Chondrocyte (in vitro differentiated cells): ENCODE results near the gene TMEM164. TPM values are rescaled to one million over a fixed set of nuclear protein-coding genes. Genes with fewer than 3 reads are reported as not detected.
A peak's percentile ranks its signal among the peaks of the same experiment; 100 is the strongest.

Source experiments
- DNase-seq: peaks from one replicate; pipeline ENCODE4 v3.0.0; 2021; ENCODE audit warnings: mixed read lengths, low spot score
- H3K27ac Mint-ChIP-seq: one replicate; pipeline ENCODE4 v1.8.0; 2021; ENCODE audit warnings: mild to moderate bottlenecking, moderate library complexity, mixed read lengths; ENCODE audit not compliant: unreplicated experiment
- H3K27me3 Mint-ChIP-seq: 2 replicates; pipeline ENCODE4 v1.8.0; 2021; ENCODE audit warnings: low read depth, mixed read lengths
- H3K36me3 Mint-ChIP-seq: 2 replicates; pipeline ENCODE4 v1.8.0; 2021; ENCODE audit warnings: low read depth, mixed read lengths
- H3K4me1 Mint-ChIP-seq: 2 replicates; pipeline ENCODE4 v1.8.0; 2021; ENCODE audit warnings: low read depth, mild to moderate bottlenecking, mixed read lengths
- H3K4me3 Mint-ChIP-seq: one replicate; pipeline ENCODE4 v1.8.0; 2021; ENCODE audit warnings: mild to moderate bottlenecking, moderate library complexity, mixed read lengths; ENCODE audit not compliant: unreplicated experiment
- H3K9me3 Mint-ChIP-seq: 2 replicates; pipeline ENCODE4 v1.8.0; 2021; ENCODE audit warnings: low read depth, mixed read lengths
- CTCF ChIP-seq: fragments of 200-600 bp; sonication (generic); IDR thresholded peaks from 2 replicates; pipeline ENCODE4 v1.5.0; 2021; ENCODE audit warnings: antibody characterized with exemption, mild to moderate bottlenecking, moderate library complexity
- total RNA-seq: library from RNA; stranded (reverse); gene quantifications from 3 replicates; pipeline ENCODE4 v1.2.1, GENCODE V29; 2021

Gene TMEM164
- total RNA-seq, 1 donor from 2014 or later, result 11.8 TPM

- Mint-ChIP-seq H3K4me3 (no peak overlapping the region), H3K9me3 (no peaks in the 10 kb centered on the region), H3K4me1 (peaks cover 12% of the 10 kb centered on the region), H3K27ac (no peak overlapping the region), H3K36me3 (no peaks in the 10 kb centered on the region), H3K27me3 (no peaks in the 10 kb centered on the region)
- DNase-seq, result no peak
- no peak for TF ChIP-seq CTCF
Observed at GRCh38 chrX:110000000-110000399, 2.9 kb upstream of the TMEM164 start.

GRCh38 chrX:110000847-110001713, 1.8 kb upstream of the TMEM164 start:
- Mint-ChIP-seq H3K4me3 (no peak overlapping the region), H3K36me3 (no peaks in the 10 kb centered on the region), H3K9me3 (no peaks in the 10 kb centered on the region), H3K27me3 (no peaks in the 10 kb centered on the region), H3K4me1 (peaks cover 12% of the 10 kb centered on the region), H3K27ac (no peak overlapping the region)
- no peak for TF ChIP-seq CTCF
- no peak for DNase-seq

GRCh38 chrX:110001740-110002299, 1.1 kb upstream of the TMEM164 start:
- DNase-seq, result no peak
- no peaks in the 10 kb centered on the region for H3K9me3 Mint-ChIP-seq
- H3K27me3 Mint-ChIP-seq, result no peaks in the 10 kb centered on the region
- H3K36me3 Mint-ChIP-seq, result no peaks in the 10 kb centered on the region
- no peak for TF ChIP-seq CTCF
- peaks cover 12% of the 10 kb centered on the region for H3K4me1 Mint-ChIP-seq
- peak overlapping the region; percentile 86 for H3K4me3 Mint-ChIP-seq
- peak overlapping the region; percentile 67 for H3K27ac Mint-ChIP-seq

GRCh38 chrX:110003167-110004156, 548 bp downstream of the TMEM164 start:
- no peaks in the 10 kb centered on the region for H3K9me3 Mint-ChIP-seq
- no peaks in the 10 kb centered on the region for H3K36me3 Mint-ChIP-seq
- H3K4me3 Mint-ChIP-seq, result peak overlapping the region; percentile 96
- TF ChIP-seq CTCF, result no peak
- DNase-seq, result no peak
- H3K27me3 Mint-ChIP-seq, result no peaks in the 10 kb centered on the region
- peaks cover 12% of the 10 kb centered on the region for H3K4me1 Mint-ChIP-seq
- peak overlapping the region; percentile 79 for H3K27ac Mint-ChIP-seq

- Mint-ChIP-seq H3K4me3 (no peak overlapping the region), H3K9me3 (no peaks in the 10 kb centered on the region), H3K4me1 (peaks cover 12% of the 10 kb centered on the region), H3K36me3 (no peaks in the 10 kb centered on the region), H3K27ac (no peak overlapping the region), H3K27me3 (no peaks in the 10 kb centered on the region)
- DNase-seq, result no peak
- TF ChIP-seq CTCF, result no peak
Observed at GRCh38 chrX:110004215-110004614, 1.3 kb downstream of the TMEM164 start.
